Measurements from ENCODE around the gene SLC44A1.

SLC44A1 gene

DNA sequence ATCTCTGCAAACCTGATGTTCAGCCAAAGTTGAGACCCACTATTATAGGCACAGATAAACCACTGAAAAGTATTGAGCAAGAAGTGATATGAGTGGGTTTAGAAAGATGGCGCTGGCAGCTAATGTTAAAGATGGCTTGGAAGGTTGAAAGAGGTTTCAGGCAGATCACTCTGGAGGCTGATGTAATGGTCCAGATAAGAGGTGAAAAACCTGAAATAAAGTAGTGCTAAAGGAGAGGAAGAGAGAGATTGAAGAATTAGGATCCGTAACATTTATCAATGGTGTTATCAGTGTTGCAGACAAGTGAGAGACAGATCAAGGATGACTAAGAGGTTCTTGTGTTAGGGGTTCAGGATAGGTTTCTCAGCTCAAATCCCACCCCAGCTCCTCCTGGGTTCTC lies 58.3 kb downstream of the SLC44A1 start:
- DNase-seq (ENCODE audit: low read depth in 2 of 2): no peak

DNA sequence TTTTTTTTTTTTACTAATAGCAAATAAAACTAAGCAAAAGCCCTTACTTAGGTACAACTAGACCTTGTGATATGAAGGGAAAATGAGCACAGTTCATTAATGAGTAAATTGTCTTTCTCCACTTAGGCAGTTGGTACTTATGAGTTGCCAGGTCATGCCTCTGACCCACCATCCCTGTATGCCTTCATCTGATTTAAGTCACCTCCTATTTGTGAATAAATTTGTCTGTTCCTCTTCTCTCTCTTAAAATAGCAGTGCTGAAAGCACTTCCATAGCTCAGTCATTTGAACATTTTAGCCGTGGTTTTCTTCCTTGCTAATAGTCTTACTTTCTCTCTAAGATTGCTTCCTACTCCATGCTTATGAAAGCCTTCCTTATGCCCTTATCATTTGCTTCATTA lies 61.4 kb downstream of the SLC44A1 start:
- no peak for DNase-seq (ENCODE audit: low read depth in 2 of 2)

DNA sequence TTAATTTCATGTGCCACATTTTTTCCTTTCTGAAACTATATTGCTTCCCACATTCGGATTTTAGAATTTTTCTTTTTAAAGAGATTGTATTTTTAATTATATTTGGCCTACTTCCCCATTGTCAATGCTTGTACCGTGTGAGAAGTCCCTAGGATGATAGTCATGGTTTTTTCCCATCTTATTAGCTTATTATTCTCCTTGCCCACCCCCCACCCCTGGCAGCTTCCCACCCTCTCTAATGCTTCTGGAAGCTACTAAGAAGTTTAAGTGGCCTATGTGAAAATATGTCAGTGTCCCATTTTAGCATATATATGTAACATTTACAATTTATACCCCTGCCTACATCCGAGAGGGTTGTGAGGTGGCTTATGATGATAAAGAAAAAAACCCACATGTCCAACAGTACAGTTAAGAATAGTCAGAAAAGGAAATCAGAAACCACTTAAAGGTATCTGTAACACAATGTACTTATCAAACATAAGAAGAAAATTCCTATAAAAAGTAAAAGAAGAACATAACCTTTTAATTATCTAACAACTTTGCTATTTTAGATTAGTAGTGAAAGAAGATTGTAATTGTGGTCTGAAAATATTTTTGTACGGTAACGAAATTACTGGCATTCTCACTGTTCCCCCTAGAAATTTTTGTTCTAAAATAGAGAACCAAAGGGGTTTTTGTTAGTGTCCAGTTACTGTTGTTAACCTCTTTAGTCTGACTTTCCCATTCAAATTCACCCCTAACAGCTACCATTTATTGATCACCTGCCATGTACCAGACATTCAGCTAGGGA lies 62.1 kb downstream of the SLC44A1 start:
- no peak for DNase-seq (ENCODE audit: low read depth in 2 of 2)

DNA sequence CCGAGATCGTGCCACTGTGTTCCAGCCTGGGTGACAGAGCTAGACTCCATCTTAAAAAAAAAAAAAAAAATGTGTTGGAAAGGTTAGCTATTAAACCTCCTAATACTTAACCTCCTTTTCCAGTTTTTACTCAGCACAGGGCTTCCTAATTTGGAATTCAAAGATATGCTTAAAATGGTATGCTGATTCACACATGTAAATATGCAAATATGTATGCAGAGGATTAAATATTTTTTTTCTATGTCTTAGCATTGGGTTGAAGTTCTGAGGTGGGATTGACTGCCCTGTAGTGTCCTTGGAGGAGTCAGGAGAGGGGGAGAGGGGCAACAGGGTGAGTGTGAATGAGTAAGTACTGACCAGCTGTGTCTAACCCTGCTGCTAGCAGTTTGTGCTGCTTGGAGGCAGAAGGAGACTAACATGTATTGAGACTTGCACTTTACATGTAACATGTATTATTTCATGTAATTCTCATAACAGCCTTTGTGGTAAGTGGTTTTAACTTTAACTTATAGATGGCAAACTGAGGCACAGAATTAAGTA lies 63.2 kb downstream of the SLC44A1 start:
- DNase-seq (ENCODE audit: low read depth in 2 of 2): no peak

DNA sequence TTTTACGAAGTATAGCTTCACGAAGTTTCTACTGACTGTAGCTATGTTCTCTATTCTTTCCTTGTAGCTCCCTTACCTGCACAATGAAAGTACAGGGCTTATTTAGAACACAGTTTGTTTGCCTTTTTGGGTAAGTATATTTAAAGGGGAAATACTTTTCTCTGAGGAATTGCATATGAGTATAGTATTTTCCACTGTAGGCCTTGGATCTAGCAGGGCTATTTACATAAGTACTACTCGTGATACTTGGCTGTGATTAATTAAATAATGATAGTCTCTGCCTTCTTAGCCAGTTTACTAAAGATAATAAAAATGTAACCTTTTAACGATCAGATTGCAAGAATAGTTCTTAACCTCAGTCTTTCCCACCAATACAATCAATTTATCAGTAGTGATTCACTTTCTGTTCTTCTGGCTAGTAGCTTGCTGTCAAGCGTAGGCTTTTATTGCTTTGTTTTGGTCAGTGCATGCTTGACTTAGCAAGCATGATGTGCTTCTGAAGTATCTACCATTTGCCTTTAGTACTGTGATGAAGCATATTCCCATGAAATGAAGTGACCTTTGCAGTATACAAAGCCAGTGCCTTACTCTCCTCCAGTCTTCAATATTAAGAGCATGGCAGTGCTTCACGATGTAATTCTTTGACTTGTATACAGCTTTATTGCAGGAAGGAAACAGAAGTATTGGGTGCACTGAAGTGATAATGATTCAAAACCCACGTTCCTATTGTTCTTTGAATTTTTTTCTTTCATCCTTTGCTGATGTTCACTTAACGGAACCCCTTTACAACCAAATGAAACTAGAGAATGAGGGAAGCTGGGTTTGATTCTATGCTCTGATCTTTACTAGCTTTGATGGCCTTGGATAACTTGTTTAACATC lies 64.2 kb downstream of the SLC44A1 start:
- DNase-seq (ENCODE audit: low read depth in 2 of 2): no peak

DNA sequence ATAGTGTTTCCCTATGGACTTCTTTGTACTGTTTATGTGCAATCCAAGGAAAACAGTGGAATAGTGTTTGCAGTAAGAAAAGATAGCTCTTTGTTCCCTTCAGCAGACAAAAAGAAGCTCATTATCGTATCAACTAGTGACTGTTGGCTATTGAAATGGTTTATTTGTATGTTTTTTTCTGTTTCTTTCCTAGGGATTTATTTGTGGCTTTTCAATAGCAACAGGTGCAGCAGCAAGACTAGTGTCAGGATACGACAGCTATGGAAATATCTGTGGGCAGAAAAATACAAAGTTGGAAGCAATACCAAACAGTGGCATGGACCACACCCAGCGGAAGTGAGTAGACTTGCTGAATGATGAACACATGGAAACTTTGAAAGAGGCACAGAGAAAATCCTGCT lies 65.1 kb downstream of the SLC44A1 start:
- no peak for DNase-seq (ENCODE audit: low read depth in 2 of 2)

DNA sequence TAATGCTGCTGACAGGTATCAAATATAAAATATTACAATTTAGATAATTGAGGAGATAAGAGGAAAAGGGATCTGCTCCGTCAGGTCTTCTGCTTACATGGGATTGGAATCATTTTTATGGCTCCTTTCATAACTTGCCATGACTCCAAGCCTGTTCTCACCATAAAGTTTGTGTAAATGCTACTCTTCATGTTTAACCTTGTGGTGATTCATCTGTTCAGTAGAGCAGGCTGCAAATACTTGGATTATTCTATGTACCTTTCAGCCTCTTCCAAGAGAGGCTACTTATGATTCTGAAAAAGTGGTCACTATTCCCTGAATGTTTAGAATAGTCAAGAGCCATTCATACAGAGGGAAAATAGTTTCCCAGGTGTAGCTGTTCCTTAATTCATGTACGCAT lies 66.9 kb downstream of the SLC44A1 start:
- no peak for DNase-seq (ENCODE audit: low read depth in 2 of 2)

DNA sequence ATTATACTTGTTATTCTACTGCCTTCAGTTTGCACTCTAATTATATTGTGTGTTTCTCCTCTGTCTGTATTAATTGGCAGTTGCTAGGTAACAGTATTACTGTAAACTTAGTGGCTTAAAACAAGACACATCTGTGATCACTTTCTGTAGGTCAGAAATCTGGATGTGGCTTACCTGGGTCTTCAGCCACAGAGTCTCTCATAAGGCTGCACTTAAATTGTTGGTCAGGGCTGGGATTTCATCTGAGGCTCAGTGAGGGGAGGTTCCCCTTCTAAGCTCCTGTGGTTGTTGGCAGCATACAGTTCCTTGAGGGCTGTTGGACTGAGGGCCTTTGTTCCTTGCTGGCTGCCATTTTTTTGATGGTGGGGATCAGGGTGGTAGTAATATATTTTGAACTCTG lies 68.8 kb downstream of the SLC44A1 start:
- DNase-seq (ENCODE audit: low read depth in 2 of 2): no peak

DNA sequence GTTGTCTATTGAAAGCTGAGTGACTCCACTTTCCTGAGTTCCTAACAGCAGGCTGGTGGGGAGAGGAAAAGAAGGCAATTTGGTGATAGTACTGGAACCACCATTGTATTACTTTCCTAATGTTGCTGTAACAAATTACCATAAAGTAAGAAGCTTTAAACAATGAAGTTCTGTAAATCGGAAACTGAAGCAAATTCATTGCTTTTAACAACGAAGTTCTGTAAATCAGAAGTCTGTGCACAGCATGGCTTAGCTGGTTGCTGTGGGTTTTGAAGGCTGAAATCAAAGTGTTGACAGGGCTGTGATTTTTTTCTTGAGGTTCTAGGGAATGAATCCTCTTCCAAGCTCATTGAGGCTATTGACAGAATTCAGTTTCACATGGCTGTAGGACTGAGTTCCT lies 72.3 kb downstream of the SLC44A1 start:
- no peak for DNase-seq (ENCODE audit: low read depth in 2 of 2)

DNA sequence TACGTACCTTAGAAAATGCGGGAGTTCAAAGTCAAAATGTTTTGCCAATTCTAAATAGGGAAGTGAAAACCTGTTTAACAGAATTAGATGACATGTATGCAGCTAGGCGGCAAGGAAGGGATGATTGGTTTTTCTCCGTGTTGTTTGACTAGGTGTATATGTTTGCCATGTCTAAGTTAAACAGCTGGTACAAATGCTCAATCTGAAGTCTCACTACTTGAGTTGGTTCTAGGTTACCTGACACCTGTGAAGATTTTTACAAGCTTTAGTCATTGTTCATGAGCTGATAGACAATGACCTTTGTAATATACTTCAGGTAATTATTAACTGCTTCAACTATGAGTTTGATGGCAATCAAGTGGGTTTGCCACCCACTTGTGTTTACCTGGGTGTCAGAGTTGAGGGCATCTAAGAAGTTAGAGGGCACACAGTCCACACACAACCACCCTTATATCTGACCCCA lies 74.3 kb downstream of the SLC44A1 start:
- no peak for DNase-seq (ENCODE audit: low read depth in 2 of 2)

DNA sequence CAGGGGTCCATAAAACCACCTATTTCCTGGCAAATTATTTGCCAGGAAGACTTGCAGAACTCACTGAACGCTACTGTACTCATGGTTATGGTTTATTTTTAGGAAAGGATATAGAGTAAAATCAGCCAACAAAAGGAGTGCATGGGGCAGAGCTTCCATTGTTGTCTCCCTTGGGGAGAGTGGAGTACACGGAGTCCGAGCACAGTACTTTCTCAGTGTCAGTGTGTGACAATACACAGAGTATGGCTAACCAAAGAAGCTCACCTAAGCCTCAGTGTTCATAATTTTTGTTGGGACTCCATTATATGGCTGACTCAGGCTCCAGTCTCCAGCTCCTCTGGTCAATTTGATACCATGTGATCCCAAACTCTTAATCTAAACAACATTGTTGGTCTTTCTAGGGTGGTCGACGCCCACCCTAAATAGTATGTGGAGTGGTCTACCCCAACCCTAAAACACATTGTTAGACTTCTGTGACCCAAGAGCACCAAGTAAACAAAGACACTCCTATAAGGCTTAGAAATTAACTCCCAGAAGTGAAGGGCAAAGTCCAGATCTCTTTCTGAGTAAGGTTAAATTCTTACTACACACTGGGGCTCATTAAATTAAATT lies 74.9 kb downstream of the SLC44A1 start:
- DNase-seq (ENCODE audit: low read depth in 2 of 2): no peak

DNA sequence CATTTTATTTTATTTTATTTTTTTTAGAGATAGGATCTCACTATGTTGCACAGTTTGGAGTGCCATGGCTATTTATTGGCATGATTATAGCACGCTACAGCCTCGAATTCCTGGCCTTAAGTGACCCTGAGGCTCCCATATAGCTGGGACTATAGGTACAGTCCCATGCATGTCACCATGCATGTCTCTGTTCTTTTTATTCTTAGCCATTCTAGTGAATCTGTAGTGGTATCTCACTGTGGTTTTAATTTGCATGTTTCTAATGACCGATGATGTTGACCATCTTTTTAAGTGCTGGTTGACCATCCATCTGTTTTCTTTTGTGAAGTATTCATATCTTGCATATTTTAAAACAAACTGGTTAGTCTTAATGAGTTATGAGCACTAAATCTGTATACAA lies 76.1 kb downstream of the SLC44A1 start:
- no peak for DNase-seq (ENCODE audit: low read depth in 2 of 2)

DNA sequence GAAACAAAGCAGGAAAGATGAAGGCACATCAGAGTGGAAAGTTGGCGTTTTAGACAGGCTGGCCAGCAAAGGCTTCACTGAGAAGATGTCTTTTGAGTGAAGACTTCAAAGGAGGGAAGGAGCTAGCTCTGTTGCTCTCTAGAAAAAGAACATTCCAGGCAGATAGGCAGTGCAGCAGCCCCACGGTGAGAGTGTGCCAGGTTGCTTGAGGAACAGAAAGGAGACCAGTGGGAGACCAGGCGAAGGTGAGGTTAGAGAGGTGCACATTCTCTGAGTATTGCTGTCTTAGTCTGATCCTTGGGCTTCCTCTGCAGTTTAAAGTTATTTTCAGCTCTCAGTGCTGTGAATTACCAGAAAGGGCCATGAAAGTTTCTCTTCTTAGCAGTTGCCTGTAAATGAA lies 83.8 kb downstream of the SLC44A1 start:
- no peak for DNase-seq (ENCODE audit: low read depth in 2 of 2)

DNA sequence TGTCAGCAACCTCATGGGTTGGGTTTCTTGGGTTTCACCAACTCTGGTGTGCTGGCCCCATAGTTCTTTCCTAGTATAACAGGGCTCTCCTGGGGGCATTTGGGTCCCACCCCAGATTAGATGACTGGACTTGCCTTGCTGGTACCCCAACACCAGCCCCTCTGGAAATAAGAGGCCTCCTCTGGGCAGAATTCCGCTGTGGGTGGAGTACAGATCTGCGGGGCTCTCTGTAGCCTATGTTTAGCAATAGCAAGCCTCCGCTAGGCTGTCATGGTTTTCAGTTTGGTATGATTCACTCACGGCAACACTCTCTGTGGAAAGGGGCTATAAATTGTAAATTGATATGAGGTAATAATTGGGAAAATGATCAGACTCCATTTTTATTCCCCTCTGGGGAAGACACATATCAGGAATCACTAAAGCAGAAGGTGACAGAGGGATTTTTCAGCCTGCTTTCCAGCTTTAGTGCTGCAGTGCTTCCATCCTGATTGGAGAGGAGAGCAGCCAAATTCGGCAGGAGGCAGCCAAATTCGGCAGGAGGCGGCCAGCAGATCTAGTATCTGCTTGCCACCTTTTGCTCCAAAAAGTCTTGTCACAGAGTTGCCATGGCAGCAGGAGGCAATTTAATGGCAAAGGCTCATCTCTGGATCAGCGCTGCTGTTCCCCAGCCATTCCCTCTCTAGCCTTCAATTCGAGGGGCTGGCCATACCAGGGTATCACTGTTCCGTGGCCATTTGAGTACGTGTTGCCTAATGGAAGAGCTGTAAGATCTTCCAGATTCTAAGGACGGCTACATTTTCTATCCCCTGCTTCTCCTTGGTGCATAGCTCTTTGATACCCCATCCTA lies 84.6 kb downstream of the SLC44A1 start:
- DNase-seq (ENCODE audit: low read depth in 2 of 2): no peak

DNA sequence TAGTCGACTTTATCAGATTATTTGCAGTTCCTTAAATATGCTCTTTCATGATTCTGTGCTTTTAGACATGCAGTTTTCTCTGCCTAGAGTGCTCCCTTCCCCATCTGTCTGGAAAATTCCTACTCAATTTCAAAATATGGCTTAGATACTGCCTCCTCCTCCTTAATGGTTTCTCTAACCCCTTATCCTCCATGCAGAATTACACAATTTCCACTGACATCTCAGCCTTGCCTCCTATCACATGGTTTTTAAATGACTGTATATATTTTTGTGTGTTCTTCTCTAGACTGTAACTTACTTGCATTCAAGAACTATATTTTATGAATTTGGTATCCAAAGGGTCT lies 85.2 kb downstream of the SLC44A1 start:
- no peak for DNase-seq (ENCODE audit: low read depth in 2 of 2)

DNA sequence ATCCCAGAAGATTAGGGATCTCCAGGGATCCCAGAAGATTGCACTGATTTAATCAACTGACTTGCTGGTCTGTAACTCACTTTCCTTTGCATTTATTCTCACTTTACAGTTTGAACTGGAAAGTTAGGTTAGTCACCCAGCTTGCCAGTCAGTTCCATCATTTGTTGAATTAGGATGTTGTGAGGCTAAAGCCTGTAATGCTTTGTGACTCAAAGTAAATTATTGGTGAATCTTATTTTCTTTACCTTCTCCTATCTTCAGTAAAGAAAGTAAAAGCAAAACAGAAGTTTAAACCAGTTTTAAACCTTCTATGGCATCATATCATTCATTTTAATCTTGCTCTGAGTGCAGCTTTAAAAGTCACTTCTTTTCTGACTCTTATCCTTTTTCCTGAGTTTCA lies 85.8 kb downstream of the SLC44A1 start:
- no peak for DNase-seq (ENCODE audit: low read depth in 2 of 2)

DNA sequence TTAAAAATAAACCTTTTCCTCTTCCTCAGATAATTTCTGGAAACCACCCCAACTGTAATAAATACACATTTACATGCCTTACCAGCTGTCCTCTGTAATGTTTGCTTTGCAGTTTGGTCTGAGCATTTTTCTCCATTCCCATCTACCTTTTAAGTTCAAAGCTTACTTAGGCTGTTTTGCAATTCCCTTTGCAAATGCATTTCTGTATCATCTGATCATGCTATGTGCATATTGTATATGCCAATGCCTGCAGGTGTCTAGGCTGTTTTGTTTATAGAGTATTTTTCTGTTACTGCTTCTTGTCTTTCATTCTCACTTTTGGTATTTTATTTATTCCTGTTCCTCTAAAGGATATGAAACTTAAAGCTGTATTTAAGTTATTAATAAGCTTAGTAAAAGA lies 86.3 kb downstream of the SLC44A1 start:
- DNase-seq (ENCODE audit: low read depth in 2 of 2): no peak

DNA sequence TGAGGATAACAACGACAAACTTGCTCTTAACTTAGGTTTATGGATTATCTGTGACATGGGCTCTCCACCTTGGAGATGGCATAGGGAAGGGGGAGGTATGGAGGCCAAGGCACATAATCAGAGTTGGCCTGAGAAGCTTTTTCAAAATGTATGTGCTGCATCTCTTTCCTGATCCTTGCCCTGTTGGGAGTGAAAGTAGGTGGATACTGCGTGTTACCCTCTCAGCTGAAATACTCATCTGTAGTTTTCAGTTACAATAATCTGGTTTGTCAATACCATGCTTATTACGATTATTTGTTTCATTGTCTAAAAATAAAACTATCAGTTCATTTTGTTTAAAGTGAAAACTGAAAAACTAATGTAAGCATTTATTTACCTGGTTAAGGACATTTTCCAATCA lies 86.7 kb downstream of the SLC44A1 start:
- DNase-seq (ENCODE audit: low read depth in 2 of 2): no peak

DNA sequence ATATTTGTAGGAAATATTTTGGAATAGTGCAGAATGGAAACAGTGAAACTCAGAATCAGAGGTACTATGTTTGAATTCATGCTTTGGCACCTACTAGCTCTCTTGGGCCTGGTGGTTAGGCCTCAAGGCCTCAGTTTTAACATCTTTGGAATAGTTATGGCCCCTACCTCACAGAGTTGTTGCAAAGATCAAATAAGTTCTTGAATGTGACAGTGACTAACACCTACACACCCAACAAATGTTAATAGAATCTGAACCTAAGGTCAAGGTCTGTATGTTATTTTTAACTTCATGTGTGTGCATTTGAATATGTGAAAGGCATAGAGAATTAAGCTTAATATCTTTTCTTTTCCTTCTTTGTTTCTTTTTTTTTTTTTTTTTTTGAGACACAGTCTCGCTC lies 87.3 kb downstream of the SLC44A1 start:
- DNase-seq (ENCODE audit: low read depth in 2 of 2): no peak

DNA sequence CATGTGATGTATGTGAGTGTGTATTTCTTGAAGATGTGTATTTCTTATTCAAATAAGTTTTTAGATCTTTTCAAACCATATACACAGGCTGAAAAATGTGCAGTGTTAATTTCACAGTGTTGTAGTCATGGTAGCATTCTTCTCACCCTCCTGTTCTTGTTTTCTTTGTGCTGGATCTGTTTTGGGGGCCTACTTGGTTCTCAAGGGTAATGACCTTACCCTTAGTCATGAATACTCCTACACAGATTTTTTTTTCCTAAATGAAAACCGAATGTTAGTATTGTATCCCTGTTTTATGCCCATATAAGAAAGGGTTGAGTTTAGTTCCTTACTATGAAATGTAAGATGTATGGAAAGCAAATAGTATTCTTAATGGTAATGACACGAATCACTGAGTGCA lies 88.0 kb downstream of the SLC44A1 start:
- DNase-seq (ENCODE audit: low read depth in 2 of 2): no peak

DNA sequence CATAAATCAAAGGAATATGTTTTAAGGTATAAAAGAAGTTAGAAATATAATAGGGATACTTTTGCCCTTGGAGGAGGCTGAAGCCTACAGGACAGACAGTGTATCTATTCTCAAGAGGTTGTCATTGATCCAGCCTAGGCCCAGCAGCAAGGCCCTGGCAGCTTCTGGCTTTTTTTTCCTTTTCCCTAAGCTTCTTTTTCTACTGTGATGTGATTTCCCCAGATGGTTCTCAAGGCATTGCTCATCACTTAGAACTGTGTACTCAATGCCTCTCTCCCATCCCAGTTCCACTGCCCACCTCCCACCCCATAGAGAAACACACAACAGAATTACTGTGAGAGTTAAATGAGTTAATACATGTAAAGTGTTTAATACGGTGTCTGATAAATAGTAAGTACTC lies 88.6 kb downstream of the SLC44A1 start:
- no peak for DNase-seq (ENCODE audit: low read depth in 2 of 2)

DNA sequence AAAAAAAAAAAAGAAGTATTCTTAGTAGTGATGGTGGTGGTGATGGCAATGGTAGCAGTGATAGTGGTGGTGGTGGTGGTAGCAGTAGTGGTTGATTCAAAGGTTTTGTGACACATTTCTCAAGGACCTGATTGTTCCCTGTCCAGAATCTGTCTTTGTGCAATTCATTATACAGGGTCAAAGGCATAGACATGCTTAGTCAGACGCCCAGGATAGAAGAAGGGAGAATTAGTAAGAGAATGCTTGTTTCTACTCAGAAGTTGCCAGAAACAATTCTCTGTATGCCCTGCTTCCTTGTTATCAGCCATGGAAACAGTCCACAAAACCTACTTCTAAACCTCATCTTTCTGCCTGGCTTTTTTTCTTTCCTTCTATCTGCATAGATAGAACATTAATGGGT lies 89.4 kb downstream of the SLC44A1 start:
- DNase-seq (ENCODE audit: low read depth in 2 of 2): no peak
